GM19372 (cell line): ENCODE results near the gene GZMA.
"Not testable (repeated sequence)": the region's sequence is repeated elsewhere in the genome, so short reads cannot be mapped to it uniquely, and the experiment has no call there.

ENCODE experiments used
- ATAC-seq: cut with Tn5 transposase; IDR thresholded peaks from one replicate; pipeline ENCODE4 v1.9.1; 2021; ENCODE audit warnings: mild to moderate bottlenecking, low read depth, moderate library complexity; ENCODE audit not compliant: unreplicated experiment

GZMA gene

GRCh38 chr5:55105976-55106375 is 3.5 kb downstream of the GZMA start:
- not testable (repeated sequence) for ATAC-seq

GRCh38 chr5:55108661-55109060 is 6.2 kb downstream of the GZMA start:
- no peak for ATAC-seq

GRCh38 chr5:55110217-55110616 is 7.8 kb downstream of the GZMA start:
- ATAC-seq: no peak

- ATAC-seq: no peak
Measured at GRCh38 chr5:55113327-55113726, 10.9 kb downstream of the GZMA start.

GRCh38 chr5:55114061-55114460 is 11.6 kb downstream of the GZMA start:
- no peak for ATAC-seq

GRCh38 chr5:55123365-55123764 is 20.9 kb downstream of the GZMA start:
- no peak for ATAC-seq

GRCh38 chr5:55134053-55134722 is 31.7 kb downstream of the GZMA start:
- no peak for ATAC-seq

GRCh38 chr5:55136521-55136920 is 34.1 kb downstream of the GZMA start:
- ATAC-seq: no peak

GRCh38 chr5:55140908-55141665 is 38.6 kb downstream of the GZMA start:
- ATAC-seq: no peak

- no peak for ATAC-seq
Measured at GRCh38 chr5:55141945-55142690, 39.7 kb downstream of the GZMA start.

- no peak for ATAC-seq
Measured at GRCh38 chr5:55143624-55144023, 41.2 kb downstream of the GZMA start.

- no peak for ATAC-seq
Measured at GRCh38 chr5:55146080-55146479, 43.6 kb downstream of the GZMA start.

GRCh38 chr5:55146543-55147151 is 44.2 kb downstream of the GZMA start:
- ATAC-seq: peak; percentile 65

- no peak for ATAC-seq
Measured at GRCh38 chr5:55149308-55149795, 46.9 kb downstream of the GZMA start.

GRCh38 chr5:55151923-55152842 is 49.7 kb downstream of the GZMA start:
- ATAC-seq: no peak

GRCh38 chr5:55154873-55155272 is 52.4 kb downstream of the GZMA start:
- ATAC-seq: no peak
